ENCODE measurements around the gene ARHGEF10L.
"Not testable (repeated sequence)": the region's sequence is repeated elsewhere in the genome, so short reads cannot be mapped to it uniquely, and the experiment has no call there.

Gene ARHGEF10L

GRCh38 chr1:17615157-17615556 lies 75.7 kb downstream of the ARHGEF10L start:
- DNase-seq: no peak

GRCh38 chr1:17615959-17616358 lies 76.5 kb downstream of the ARHGEF10L start:
- DNase-seq: no peak

GRCh38 chr1:17616731-17617279 lies 77.3 kb downstream of the ARHGEF10L start:
- no peak for DNase-seq

GRCh38 chr1:17617787-17618557 lies 78.5 kb downstream of the ARHGEF10L start:
- no peak for DNase-seq

GRCh38 chr1:17618558-17619247 lies 79.2 kb downstream of the ARHGEF10L start:
- DNase-seq: no peak

GRCh38 chr1:17620448-17620847 lies 81.0 kb downstream of the ARHGEF10L start:
- no peak for DNase-seq

- no peak for DNase-seq
Measured at GRCh38 chr1:17621691-17622090, 82.2 kb downstream of the ARHGEF10L start.

GRCh38 chr1:17622823-17623222 lies 83.3 kb downstream of the ARHGEF10L start:
- DNase-seq: no peak

GRCh38 chr1:17624611-17625233 lies 85.2 kb downstream of the ARHGEF10L start:
- no peak for DNase-seq

- DNase-seq: no peak
Measured at GRCh38 chr1:17627239-17628052, 87.9 kb downstream of the ARHGEF10L start.

GRCh38 chr1:17629046-17629445 lies 89.5 kb downstream of the ARHGEF10L start:
- not testable (repeated sequence) for DNase-seq

- no peak for DNase-seq
Measured at GRCh38 chr1:17629460-17629859, 90.0 kb downstream of the ARHGEF10L start.

GRCh38 chr1:17630048-17630830 lies 90.7 kb downstream of the ARHGEF10L start:
- no peak for DNase-seq

- DNase-seq: no peak
Measured at GRCh38 chr1:17630986-17631385, 91.5 kb downstream of the ARHGEF10L start.

- DNase-seq: no peak
Measured at GRCh38 chr1:17631410-17631809, 91.9 kb downstream of the ARHGEF10L start.

GRCh38 chr1:17632106-17632505 lies 92.6 kb downstream of the ARHGEF10L start:
- DNase-seq: no peak

- DNase-seq: no peak
Measured at GRCh38 chr1:17632541-17633184, 93.2 kb downstream of the ARHGEF10L start.

- DNase-seq: no peak
Measured at GRCh38 chr1:17633654-17634053, 94.2 kb downstream of the ARHGEF10L start.

GRCh38 chr1:17635276-17635675 lies 95.8 kb downstream of the ARHGEF10L start:
- DNase-seq: no peak

- DNase-seq: no peak
Measured at GRCh38 chr1:17635811-17636210, 96.3 kb downstream of the ARHGEF10L start.

GRCh38 chr1:17636612-17637011 lies 97.1 kb downstream of the ARHGEF10L start:
- DNase-seq: no peak
